IMR-90 (cell line): Measurements from ENCODE around the gene VPS11. TPM values are rescaled to one million over a fixed set of nuclear protein-coding genes. Genes with fewer than 3 reads are reported as not detected.

ENCODE experiments used
- ATAC-seq: fragments of 200-7000 bp; cut with Tn5 transposase; 2 replicates; pipeline ENCODE4 v1.9.1; 2020; ENCODE audit warnings: low read depth, mild to moderate bottlenecking, moderate library complexity
- BruUV-seq: library from RNA; stranded (reverse); fragments of 400-500 nt; replicated peaks from 2 replicates; lab custom pipeline; 2021; lab: Mats Ljungman, UMichigan
- CTCF ChIA-PET: fragments of 300-600 bp; formaldehyde crosslinking; extraction: SDS; loops from one replicate; lab custom pipeline; 2021; ENCODE audit warnings: antibody characterized with exemption; lab: Yijun Ruan, JAX
- POLR2A ChIA-PET: fragments of 300-600 bp; sonication (Branson Sonifier 250); formaldehyde crosslinking; loops from one replicate; lab custom pipeline; 2022; ENCODE audit warnings: antibody characterized with exemption; ENCODE audit not compliant: unreplicated experiment; lab: Charles Lee
- DNase-seq: peaks from one replicate; pipeline ENCODE4 v3.0.0; 2013
- H2AFZ ChIP-seq: replicated peaks from 2 replicates; pipeline ENCODE3; 2013; ENCODE audit warnings: low read length, mild to moderate bottlenecking; ENCODE audit not compliant: poor library complexity
- H2AK5ac ChIP-seq: 2 replicates; pipeline ENCODE4 v1.6.1; 2013; ENCODE audit warnings: low read depth, low read length, inconsistent platforms
- H2AK9ac ChIP-seq: replicated peaks from 2 replicates; pipeline ENCODE3; 2013; ENCODE audit warnings: mild to moderate bottlenecking, low read depth, low read length, moderate library complexity; ENCODE audit not compliant: poor library complexity
- H2BK120ac ChIP-seq: 2 replicates; pipeline ENCODE4 v1.6.1; 2013; ENCODE audit warnings: low read depth, low read length, inconsistent platforms
- H2BK15ac ChIP-seq: 3 replicates; pipeline ENCODE4 v1.6.1; 2013; ENCODE audit warnings: low read depth, low read length, inconsistent platforms
- H2BK20ac ChIP-seq: 2 replicates; pipeline ENCODE4 v1.6.1; 2013; ENCODE audit warnings: low read depth, mild to moderate bottlenecking, inconsistent platforms, low read length, moderate library complexity
- H2BK5ac ChIP-seq: 2 replicates; pipeline ENCODE4 v1.6.1; 2013; ENCODE audit warnings: mild to moderate bottlenecking, low read depth, low read length, inconsistent platforms; ENCODE audit not compliant: poor library complexity, severe bottlenecking
- H3K14ac ChIP-seq: replicated peaks from 2 replicates; pipeline ENCODE4 v1.6.1; 2013; ENCODE audit warnings: low read depth, low read length, inconsistent platforms
- H3K18ac ChIP-seq: 2 replicates; pipeline ENCODE4 v1.6.1; 2013; ENCODE audit warnings: low read depth, low read length, control low read depth
- H3K23ac ChIP-seq: 2 replicates; pipeline ENCODE4 v1.6.1; 2013; ENCODE audit warnings: low read depth, low read length, inconsistent platforms
- H3K27ac ChIP-seq: 2 replicates; pipeline ENCODE4 v1.5.1; 2013; ENCODE audit warnings: mild to moderate bottlenecking, control low read depth, low read length; ENCODE audit not compliant: insufficient read depth
- H3K27me3 ChIP-seq: 2 replicates; pipeline ENCODE4 v1.6.1; 2013; ENCODE audit warnings: low read length; ENCODE audit not compliant: control insufficient read depth, insufficient read depth
- H3K36me3 ChIP-seq: 2 replicates; pipeline ENCODE4 v1.6.1; 2013; ENCODE audit warnings: low read length, mixed read lengths; ENCODE audit not compliant: control insufficient read depth, insufficient read depth
- H3K4ac ChIP-seq: 2 replicates; pipeline ENCODE4 v1.6.1; 2013; ENCODE audit warnings: low read depth, low read length, inconsistent platforms
- H3K4me1 ChIP-seq: 2 replicates; pipeline ENCODE4 v1.6.1; 2013; ENCODE audit warnings: low read length, mixed read lengths; ENCODE audit not compliant: control insufficient read depth, insufficient read depth
- H3K4me2 ChIP-seq: 2 replicates; pipeline ENCODE4 v1.6.1; 2013; ENCODE audit warnings: low read depth, mild to moderate bottlenecking, control low read depth, low read length, moderate library complexity
- H3K4me3 ChIP-seq: 2 replicates; pipeline ENCODE4 v1.5.1; 2013; ENCODE audit warnings: low read depth, mild to moderate bottlenecking, control low read depth, low read length, moderate library complexity; ENCODE audit not compliant: insufficient read depth
- H3K56ac ChIP-seq: 2 replicates; pipeline ENCODE4 v1.6.1; 2013; ENCODE audit warnings: low read length, inconsistent platforms; ENCODE audit not compliant: insufficient read depth; ENCODE audit errors: extremely low read depth
- H3K79me1 ChIP-seq, 2 experiments: 2 replicates each; pipeline ENCODE4 v1.6.1; 2013; ENCODE audit warnings: low read length in 2 of 2, inconsistent platforms in 1 of 2, low read depth in 1 of 2
- H3K9ac ChIP-seq: 2 replicates; pipeline ENCODE4 v1.6.1; 2013; ENCODE audit warnings: low read depth, low read length, control low read depth
- H3K9me1 ChIP-seq: 2 replicates; pipeline ENCODE4 v1.6.1; 2013; ENCODE audit warnings: low read length, inconsistent platforms; ENCODE audit not compliant: insufficient read depth
- H3K9me3 ChIP-seq: 2 replicates; pipeline ENCODE4 v1.6.1; 2013; ENCODE audit warnings: low read length; ENCODE audit not compliant: control insufficient read depth, insufficient read depth
- H4K20me1 ChIP-seq: 2 replicates; pipeline ENCODE4 v1.6.1; 2013; ENCODE audit warnings: low read length, inconsistent platforms; ENCODE audit not compliant: insufficient read depth
- H4K5ac ChIP-seq: 2 replicates; pipeline ENCODE4 v1.6.1; 2013; ENCODE audit warnings: mild to moderate bottlenecking, low read depth, low read length, control low read depth
- H4K8ac ChIP-seq, 2 experiments: 2 replicates each; pipeline ENCODE4 v1.6.1; 2013; ENCODE audit warnings: low read depth in 2 of 2, low read length in 2 of 2, control low read depth in 1 of 2, inconsistent platforms in 1 of 2
- H4K91ac ChIP-seq: 2 replicates; pipeline ENCODE4 v1.6.1; 2013; ENCODE audit warnings: low read depth, low read length, inconsistent platforms; ENCODE audit not compliant: insufficient read depth
- BHLHE40 ChIP-seq: fragments of 150-350 bp; IDR thresholded peaks from 2 replicates; pipeline ENCODE4 v1.6.1; 2016; ENCODE audit warnings: mild to moderate bottlenecking, low read depth, low read length
- CTCF ChIP-seq: conservative IDR thresholded peaks from 2 replicates; pipeline ENCODE4 v1.5.1; 2012; ENCODE audit warnings: mild to moderate bottlenecking, low read depth, low read length, improper control_type of control experiment
- ELK1 ChIP-seq: fragments of 150-350 bp; IDR thresholded peaks from 2 replicates; pipeline ENCODE4 v1.6.1; 2016; ENCODE audit warnings: low read depth, mild to moderate bottlenecking, low read length, moderate library complexity, borderline replicate concordance
- FOS ChIP-seq: fragments of 150-350 bp; IDR thresholded peaks from 2 replicates; pipeline ENCODE4 v1.6.1; 2016; ENCODE audit warnings: low read depth, low read length
- MAFK ChIP-seq: IDR thresholded peaks from 2 replicates; pipeline ENCODE4 v1.6.1; 2012; ENCODE audit warnings: low read depth, low read length, improper control_type of control experiment
- MXI1 ChIP-seq: IDR thresholded peaks from 2 replicates; pipeline ENCODE4 v1.6.1; 2012; ENCODE audit warnings: low read depth, mild to moderate bottlenecking, low read length, moderate library complexity, borderline replicate concordance
- NFE2L2 ChIP-seq: fragments of 150-350 bp; IDR thresholded peaks from 2 replicates; pipeline ENCODE4 v1.6.1; 2016; ENCODE audit warnings: low read depth, mild to moderate bottlenecking, low read length
- POLR2A ChIP-seq: IDR thresholded peaks from 2 replicates; pipeline ENCODE4 v1.6.1; 2012; ENCODE audit warnings: mild to moderate bottlenecking, low read depth, low read length
- RAD21 ChIP-seq: IDR thresholded peaks from 2 replicates; pipeline ENCODE4 v1.6.1; 2012; ENCODE audit warnings: low read length, improper control_type of control experiment
- RFX5 ChIP-seq: IDR thresholded peaks from 2 replicates; pipeline ENCODE4 v1.8.0; 2012; ENCODE audit warnings: low read depth, mild to moderate bottlenecking, low read length, moderate library complexity
- SMC3 ChIP-seq: fragments of 150-350 bp; IDR thresholded peaks from 2 replicates; pipeline ENCODE4 v1.6.1; 2016; ENCODE audit warnings: low read depth, mild to moderate bottlenecking, antibody characterized with exemption, low read length, moderate library complexity
- WGBS, 2 experiments: methylation state at CpG; one replicate each; pipeline versions ENCODE4 v1.1.5 to v1.1.7; 2013; ENCODE audit warnings: missing lambda C conversion rate in 2 of 2; ENCODE audit not compliant: insufficient read length in 1 of 2; ENCODE audit errors: extremely low coverage in 2 of 2; 5-methylcytosine and 5-hydroxymethylcytosine counted together
- dilution Hi-C: fragments of 300-500 bp; cut with HindIII; formaldehyde crosslinking; loops from one replicate; pipeline ENCODE4 v1.14.3; 2018; ENCODE audit warnings: low sequenced_read_pairs; ENCODE audit not compliant: unreplicated experiment
- in situ Hi-C: fragments of 300-500 bp; cut with MboI; formaldehyde crosslinking; loops from 3 replicates; pipeline ENCODE4 v1.14.3; 2019; ENCODE audit warnings: low sequenced_read_pairs, inconsistent platforms, mixed read lengths
- intact Hi-C: fragments of 100-400 bp; cut with micrococcal nuclease; formaldehyde crosslinking; loops from 2 replicates; pipeline ENCODE4 v1.10.0; 2022
- polyA plus RNA-seq, 3 experiments: library from polyadenylated mRNA; depleted of rRNA; stranded (reverse); fragments of >200 nt; gene quantifications; 2 replicates each; pipeline ENCODE4 v1.2.3, GENCODE V29; 2012; ENCODE audit warnings: low replicate concordance in 1 of 3
- total RNA-seq: library from RNA; depleted of rRNA; stranded (reverse); fragments of >200 nt; gene quantifications from 2 replicates; pipeline ENCODE4 v1.2.3, GENCODE V29; 2012

Gene VPS11
- total and polyA plus RNA-seq, 2 of the 4 experiments (the other 2 are of a cell fraction), result 19.7 to 30.5 TPM

GRCh38 chr11:119116235-119116594 lies 48.6 kb downstream of the VPS11 start:
- Histone ChIP-seq H3K4me1 (no peaks in the 10 kb centered on the region; the same call in 1 of the 2 replicates), H3K23ac (no peak overlapping the region), H3K79me1 (0 out of 4 replicates have a peak, but pooled peaks cover 0 to 7% of the 10 kb centered on the region in 2 experiments), H3K14ac (no peak overlapping the region), H3K18ac (no peak overlapping the region), H3K56ac (no peak overlapping the region), H2BK5ac (no peak overlapping the region), H3K36me3 (peaks cover 30% of the 10 kb centered on the region), H2BK15ac (no peak overlapping the region), H4K5ac (no peak overlapping the region), H2AK9ac (no peak overlapping the region), H2BK120ac (no peak overlapping the region), H2BK20ac (no peak overlapping the region), H3K4me3 (no peak overlapping the region), H3K4ac (no peak overlapping the region), H3K9me3 (no peaks in the 10 kb centered on the region), H4K91ac (no peak overlapping the region), H3K9ac (no peak overlapping the region), H3K27ac (no peak overlapping the region), H2AK5ac (no peak overlapping the region), H2AFZ (no peak overlapping the region), H3K4me2 (no peak overlapping the region), H3K9me1 (peaks cover 4% of the 10 kb centered on the region; the same call in 1 of the 2 replicates), H3K27me3 (no peaks in the 10 kb centered on the region), H4K8ac (no peak overlapping the region), H4K20me1 (no peaks in the 10 kb centered on the region)
- DNase-seq, result no peak
- no CpG with 5 or more reads among the region's 10 CpGs for WGBS, 2 experiments
- dilution Hi-C loops (no loop called here), intact Hi-C loops (no loop called here), in situ Hi-C loops (no loop called here)
- POLR2A ChIA-PET, result no interaction called here
- CTCF ChIA-PET, result no interaction called here
- BruUV-seq, result no TSS peak
- no peak for TF ChIP-seq SMC3
- no peak for TF ChIP-seq POLR2A
- TF ChIP-seq CTCF, result no peak
- no peak for TF ChIP-seq FOS
- TF ChIP-seq MXI1, result no peak
- no peak for TF ChIP-seq MAFK
- TF ChIP-seq NFE2L2, result no peak
- TF ChIP-seq ELK1, result no peak
- TF ChIP-seq BHLHE40, result no peak
- no peak for TF ChIP-seq RFX5
- TF ChIP-seq RAD21, result no peak
- ATAC-seq, result no peak
